ENCODE measurements around the gene RUVBL2. TPM values are rescaled to one million over a fixed set of nuclear protein-coding genes. Genes with fewer than 3 reads are reported as not detected.
"Not testable (repeated sequence)": the region's sequence is repeated elsewhere in the genome, so short reads cannot be mapped to it uniquely, and the experiment has no call there.

The RUVBL2 gene
- total RNA-seq, 6 experiments from 2014 or later: 131 to 161 (median 159) TPM

- H3K4me1 Mint-ChIP-seq (ENCODE audit: low read depth): peaks cover 19% of the 10 kb centered on the region
- H3K27ac Mint-ChIP-seq: peak overlapping the region; percentile 98
- not testable (repeated sequence) for H3K36me3 Mint-ChIP-seq (ENCODE audit: low read depth); H3K27me3 Mint-ChIP-seq (ENCODE audit: insufficient read depth); H3K9me3 Mint-ChIP-seq
- peak; percentile 74 for DNase-seq
- H3K4me3 Mint-ChIP-seq: peak overlapping the region; percentile 79
Observed at GRCh38 chr19:49050376-49051033, 56.8 kb downstream of the RUVBL2 start.

- Mint-ChIP-seq H3K4me1 (ENCODE audit: low read depth) (peaks cover 28% of the 10 kb centered on the region), H3K4me3 (peak overlapping the region; percentile 90), H3K27ac (peak overlapping the region; percentile 81), H3K9me3 (no peaks in the 10 kb centered on the region), H3K27me3 (ENCODE audit: insufficient read depth) (peaks cover 3% of the 10 kb centered on the region), H3K36me3 (ENCODE audit: low read depth) (peaks cover 10% of the 10 kb centered on the region)
- DNase-seq: no peak
- TF ChIP-seq CTCF (IDR thresholded peaks at IDR 0.05): peak; percentile 67
Observed at GRCh38 chr19:49056101-49056901, 62.6 kb downstream of the RUVBL2 start.

- not testable (repeated sequence) for DNase-seq; H3K27me3 Mint-ChIP-seq (ENCODE audit: insufficient read depth); H3K9me3 Mint-ChIP-seq
- H3K4me1 Mint-ChIP-seq (ENCODE audit: low read depth): peaks cover 28% of the 10 kb centered on the region
- peak overlapping the region; percentile 81 for H3K27ac Mint-ChIP-seq
- peak overlapping the region; percentile 90 for H3K4me3 Mint-ChIP-seq
- peak; percentile 16; the same call in 1 of the 2 replicates for TF ChIP-seq CTCF (IDR thresholded peaks at IDR 0.05)
- peaks cover 10% of the 10 kb centered on the region for H3K36me3 Mint-ChIP-seq (ENCODE audit: low read depth)
Observed at GRCh38 chr19:49056902-49057596, 63.4 kb downstream of the RUVBL2 start.

- peak within 1 kb of the TSS; percentile 81 for H3K27ac Mint-ChIP-seq
- H3K36me3 Mint-ChIP-seq (ENCODE audit: low read depth): peaks cover 10% of the 10 kb centered on the region
Observed at GRCh38 chr19:49057636-49058234, 64.0 kb downstream of the RUVBL2 start, which contains the start of gene CGB7. CGB7 (minus strand) TSS chr19:49057749; CDS start chr19:49055375, 2,374 bp downstream.

GRCh38 chr19:49058562-49058961, 64.9 kb downstream of the RUVBL2 start:
- Mint-ChIP-seq H3K4me1 (ENCODE audit: low read depth) (peaks cover 28% of the 10 kb centered on the region), H3K9me3 (no peaks in the 10 kb centered on the region), H3K4me3 (peak overlapping the region; percentile 90; the same call in 1 of the 2 replicates), H3K27ac (no peak overlapping the region; the same call in 1 of the 2 replicates), H3K27me3 (ENCODE audit: insufficient read depth) (peaks cover 6% of the 10 kb centered on the region), H3K36me3 (ENCODE audit: low read depth) (peaks cover 10% of the 10 kb centered on the region)
- no peak for DNase-seq
- TF ChIP-seq CTCF (IDR thresholded peaks at IDR 0.05): no peak

More at GRCh38 chr19:49057636-49058234, 64.0 kb downstream of the RUVBL2 start, which contains the start of gene CGB7:
- Mint-ChIP-seq H3K4me1 (ENCODE audit: low read depth) (peaks cover 28% of the 10 kb centered on the region), H3K27me3 (ENCODE audit: insufficient read depth) (peaks cover 4% of the 10 kb centered on the region), H3K4me3 (peak within 1 kb of the TSS; percentile 90), H3K9me3 (no peaks in the 10 kb centered on the region)
- peak; percentile 39 for DNase-seq
- TF ChIP-seq CTCF (IDR thresholded peaks at IDR 0.05): no peak; the same call in 1 of the 2 replicates
